Measurements from ENCODE around the gene APLP1.
"Not testable (repeated sequence)": the region's sequence is repeated elsewhere in the genome, so short reads cannot be mapped to it uniquely, and the experiment has no call there.

Gene APLP1

DNA sequence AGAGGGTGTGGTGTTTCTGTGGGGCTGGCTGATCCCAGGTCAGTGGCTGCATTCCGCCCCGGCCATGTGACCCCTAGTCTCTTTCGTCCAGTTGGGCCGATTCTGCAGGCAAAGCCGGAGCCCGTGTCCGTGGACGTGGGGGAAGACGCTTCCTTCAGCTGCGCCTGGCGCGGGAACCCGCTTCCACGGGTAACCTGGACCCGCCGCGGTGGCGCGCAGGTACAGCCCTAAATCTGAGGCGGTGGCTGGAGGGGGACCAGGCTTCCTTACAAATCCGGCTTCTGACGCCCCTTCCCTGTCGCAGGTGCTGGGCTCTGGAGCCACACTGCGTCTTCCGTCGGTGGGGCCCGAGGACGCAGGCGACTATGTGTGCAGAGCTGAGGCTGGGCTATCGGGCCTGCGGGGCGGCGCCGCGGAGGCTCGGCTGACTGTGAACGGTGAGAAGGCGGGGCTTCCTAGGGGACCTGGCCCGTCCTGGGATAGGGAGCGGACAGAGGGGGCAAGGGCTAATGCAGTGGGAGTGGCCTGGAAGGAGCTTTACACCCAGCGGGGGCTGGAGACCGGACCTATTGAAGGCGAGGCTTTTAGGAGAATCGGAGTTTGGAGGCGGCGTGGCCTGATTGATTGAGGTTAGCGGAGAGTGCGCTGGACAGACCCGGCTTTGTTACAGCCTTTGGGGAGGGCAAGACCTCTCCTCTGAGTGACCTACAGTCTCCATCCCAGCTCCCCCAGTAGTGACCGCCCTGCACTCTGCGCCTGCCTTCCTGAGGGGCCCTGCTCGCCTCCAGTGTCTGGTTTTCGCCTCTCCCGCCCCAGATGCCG is 7.3 kb upstream of the APLP1 start:
- DNase-seq (ENCODE audit: low read depth in 2 of 2): no peak
- no peak overlapping the region for H3K4me3 ChIP-seq (replicated peaks in 1 of 2; ENCODE audit: low read depth in 2 of 2, low read length in 2 of 2)
- TF ChIP-seq, protein P1, sequence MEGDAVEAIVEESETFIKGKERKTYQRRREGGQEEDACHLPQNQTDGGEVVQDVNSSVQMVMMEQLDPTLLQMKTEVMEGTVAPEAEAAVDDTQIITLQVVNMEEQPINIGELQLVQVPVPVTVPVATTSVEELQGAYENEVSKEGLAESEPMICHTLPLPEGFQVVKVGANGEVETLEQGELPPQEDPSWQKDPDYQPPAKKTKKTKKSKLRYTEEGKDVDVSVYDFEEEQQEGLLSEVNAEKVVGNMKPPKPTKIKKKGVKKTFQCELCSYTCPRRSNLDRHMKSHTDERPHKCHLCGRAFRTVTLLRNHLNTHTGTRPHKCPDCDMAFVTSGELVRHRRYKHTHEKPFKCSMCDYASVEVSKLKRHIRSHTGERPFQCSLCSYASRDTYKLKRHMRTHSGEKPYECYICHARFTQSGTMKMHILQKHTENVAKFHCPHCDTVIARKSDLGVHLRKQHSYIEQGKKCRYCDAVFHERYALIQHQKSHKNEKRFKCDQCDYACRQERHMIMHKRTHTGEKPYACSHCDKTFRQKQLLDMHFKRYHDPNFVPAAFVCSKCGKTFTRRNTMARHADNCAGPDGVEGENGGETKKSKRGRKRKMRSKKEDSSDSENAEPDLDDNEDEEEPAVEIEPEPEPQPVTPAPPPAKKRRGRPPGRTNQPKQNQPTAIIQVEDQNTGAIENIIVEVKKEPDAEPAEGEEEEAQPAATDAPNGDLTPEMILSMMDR (IDR thresholded peaks at IDR 0.05; ENCODE audit: low read depth, low read length): no peak

DNA sequence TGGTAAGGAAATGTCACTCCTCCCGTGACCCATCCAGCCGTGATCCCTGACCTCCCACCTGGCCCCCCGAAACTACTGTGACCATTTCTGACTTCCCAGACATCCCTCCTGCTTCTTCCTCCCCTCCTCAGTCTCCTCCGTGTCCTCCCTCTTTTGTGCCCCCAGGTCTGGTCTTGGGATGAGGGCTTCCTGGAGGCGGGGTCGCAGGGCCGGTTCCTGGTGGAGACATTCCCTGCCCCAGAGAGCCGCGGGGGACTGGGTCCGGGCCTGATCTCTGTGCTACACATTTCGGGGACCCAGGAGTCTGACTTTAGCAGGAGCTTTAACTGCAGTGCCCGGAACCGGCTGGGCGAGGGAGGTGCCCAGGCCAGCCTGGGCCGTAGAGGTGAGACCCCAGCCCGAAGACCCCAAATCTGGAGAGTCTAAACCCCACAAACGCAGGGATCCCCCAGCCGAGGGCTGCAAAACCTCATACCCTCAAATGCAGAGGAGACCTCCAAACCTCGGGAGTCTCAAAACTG is 6.7 kb upstream of the APLP1 start:
- TF ChIP-seq, protein P1 (IDR thresholded peaks at IDR 0.05; ENCODE audit: low read depth, low read length): no peak
- H3K4me3 ChIP-seq (replicated peaks in 1 of 2; ENCODE audit: low read depth in 2 of 2, low read length in 2 of 2): no peak overlapping the region
- no peak for DNase-seq (ENCODE audit: low read depth in 2 of 2)

DNA sequence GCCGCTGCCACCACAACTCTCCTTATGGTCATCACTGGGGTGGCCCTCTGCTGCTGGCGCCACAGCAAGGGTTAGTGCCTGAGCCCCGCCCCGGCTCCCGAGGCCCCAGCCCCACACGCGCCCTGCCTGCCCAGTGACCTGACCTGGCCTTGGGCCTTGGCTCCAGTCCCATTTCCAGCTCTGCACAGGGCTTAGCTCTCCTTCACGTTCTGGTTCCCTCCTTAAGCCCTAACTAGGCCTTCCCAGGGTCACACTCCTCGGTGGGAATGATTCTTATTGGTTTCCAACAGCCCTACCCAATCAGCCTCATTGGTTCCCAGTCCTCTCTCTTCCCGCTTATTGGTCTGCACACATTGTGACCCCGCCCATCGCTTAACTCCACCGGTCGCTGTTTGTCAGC is 5.8 kb upstream of the APLP1 start:
- no peak overlapping the region for H3K4me3 ChIP-seq (replicated peaks in 1 of 2; ENCODE audit: low read depth in 2 of 2, low read length in 2 of 2)
- no peak for DNase-seq (ENCODE audit: low read depth in 2 of 2)
- TF ChIP-seq, protein P1 (IDR thresholded peaks at IDR 0.05; ENCODE audit: low read depth, low read length): no peak

DNA sequence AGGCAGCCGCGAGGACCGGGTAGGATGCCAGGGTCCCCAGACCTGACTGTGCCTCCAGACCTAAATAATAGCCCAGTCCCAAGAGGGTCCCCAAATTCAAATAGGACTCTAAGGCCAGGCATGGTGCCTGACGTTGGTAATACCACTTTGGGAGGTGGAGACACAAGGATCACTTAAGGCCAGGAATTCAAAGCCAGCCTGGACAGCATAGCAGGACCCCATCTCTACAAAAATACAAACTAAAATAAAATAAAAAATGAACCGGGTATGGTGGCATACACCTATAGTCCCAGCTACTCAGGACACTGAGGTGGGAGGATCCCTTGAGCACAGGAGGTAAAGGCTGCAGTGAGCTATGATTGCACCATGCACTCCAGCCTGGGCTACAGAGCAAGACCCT is 5.4 kb upstream of the APLP1 start:
- TF ChIP-seq, protein P1 (IDR thresholded peaks at IDR 0.05; ENCODE audit: low read depth, low read length): no peak
- DNase-seq (ENCODE audit: low read depth in 2 of 2): no peak

DNA sequence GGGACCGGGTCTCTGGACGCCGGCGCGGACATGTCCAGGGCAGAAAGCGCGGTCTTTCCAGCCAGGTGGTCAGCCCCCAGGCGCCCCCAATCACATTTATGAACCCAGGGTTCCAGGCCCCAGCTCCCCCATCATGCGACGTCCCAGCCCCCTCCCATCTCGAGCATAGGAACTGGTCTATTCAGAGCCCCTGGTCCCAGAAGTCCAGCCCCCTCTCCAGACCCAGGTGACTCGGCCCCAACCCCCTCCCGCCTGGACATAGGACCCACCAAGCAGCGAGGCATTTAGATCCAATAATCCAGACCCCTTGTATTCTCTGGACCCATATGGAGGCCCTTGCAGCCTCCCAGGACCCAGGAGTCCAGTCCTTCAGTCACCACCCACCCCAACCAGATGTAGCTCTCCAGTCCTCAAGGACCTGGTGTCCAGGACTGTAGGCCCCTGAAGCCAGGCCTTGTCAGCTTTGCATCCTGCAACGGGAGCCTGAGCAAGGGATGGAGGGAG is 501 bp downstream of the APLP1 start:
- H3K4me3 ChIP-seq (replicated peaks in 1 of 2; ENCODE audit: low read depth in 2 of 2, low read length in 2 of 2): peak overlapping the region; percentile 15 to 43
- DNase-seq (ENCODE audit: low read depth in 2 of 2): no peak
- TF ChIP-seq, protein P1 (IDR thresholded peaks at IDR 0.05; ENCODE audit: low read depth, low read length): no peak

More for the DNA sequence above, 5.4 kb upstream of the APLP1 start:
- no peak overlapping the region for H3K4me3 ChIP-seq (replicated peaks in 1 of 2; ENCODE audit: low read depth in 2 of 2, low read length in 2 of 2)

DNA sequence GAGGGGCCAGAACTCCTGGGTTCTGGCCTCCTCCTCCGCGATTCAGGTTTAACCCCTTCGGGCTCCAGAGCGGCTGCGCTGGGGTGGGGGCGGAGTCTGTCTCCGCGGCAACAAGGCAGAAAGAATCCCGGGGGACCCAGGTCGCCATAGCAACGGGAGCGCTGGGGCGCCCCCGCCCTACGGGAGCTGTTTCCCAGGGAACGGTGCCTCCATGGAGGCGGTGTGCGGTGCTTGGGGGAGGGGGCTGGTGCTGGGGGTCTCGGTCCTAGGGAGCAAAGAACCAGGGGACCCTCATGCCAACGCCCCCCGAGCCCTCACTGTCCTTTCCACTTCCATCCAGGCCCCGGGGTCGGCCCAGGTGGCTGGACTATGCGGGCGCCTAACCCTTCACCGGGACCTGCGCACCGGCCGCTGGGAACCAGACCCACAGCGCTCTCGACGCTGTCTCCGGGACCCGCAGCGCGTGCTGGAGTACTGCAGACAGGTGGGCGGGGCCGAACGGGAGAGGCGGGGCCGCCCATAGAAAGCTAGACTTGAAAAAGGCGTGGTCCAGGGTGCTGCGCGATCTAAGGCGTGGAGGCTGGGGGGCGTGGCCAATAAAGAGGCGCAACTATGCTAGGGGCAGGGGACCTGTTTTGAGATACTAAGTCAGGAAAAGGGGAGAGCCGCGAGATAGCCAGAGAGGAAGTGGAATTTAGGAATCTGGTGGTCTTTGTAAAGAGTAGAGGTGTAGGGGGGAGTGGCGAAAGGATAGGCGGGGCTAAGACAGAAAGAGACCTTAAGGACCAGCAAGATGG is 1.2 kb downstream of the APLP1 start:
- H3K4me3 ChIP-seq (replicated peaks in 1 of 2; ENCODE audit: low read depth in 2 of 2, low read length in 2 of 2): peak overlapping the region in 1 of 2 donors; percentile 2
- peak; percentile 61 to 69 for DNase-seq (ENCODE audit: low read depth in 2 of 2)
- TF ChIP-seq, protein P1 (IDR thresholded peaks at IDR 0.05; ENCODE audit: low read depth, low read length): no peak

DNA sequence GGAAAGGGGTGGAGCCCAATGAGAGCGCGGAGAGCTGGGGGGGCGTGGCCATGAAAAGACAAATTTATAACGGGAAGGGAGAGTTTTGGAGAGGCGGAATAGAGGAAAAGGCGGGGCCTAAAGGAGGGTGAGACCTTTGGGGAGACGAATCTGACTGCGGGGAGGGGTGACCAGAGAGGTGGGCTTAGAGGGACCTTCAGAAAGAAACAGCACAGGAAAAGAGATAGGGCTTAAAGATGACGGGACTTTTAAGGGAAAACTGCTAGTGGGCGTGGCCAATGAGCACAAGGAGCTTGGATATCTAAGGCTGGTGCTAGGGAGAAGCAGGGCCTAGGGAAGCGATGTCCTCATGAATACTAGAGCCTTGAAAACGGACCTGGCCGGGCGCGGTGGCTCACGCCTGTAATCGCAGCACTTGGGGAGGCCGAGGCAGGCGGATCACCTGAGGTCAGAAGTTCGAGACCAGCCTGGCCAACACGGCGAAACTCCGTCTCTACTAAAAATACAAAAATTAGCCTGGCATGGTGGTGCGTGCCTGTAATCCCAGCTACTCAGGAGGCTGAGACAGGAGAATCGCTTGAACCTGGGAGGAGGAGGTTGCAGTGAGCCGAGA is 1.9 kb downstream of the APLP1 start:
- not testable (repeated sequence) for DNase-seq (ENCODE audit: low read depth in 2 of 2)

More for the DNA sequence above, 1.9 kb downstream of the APLP1 start:
- H3K4me3 ChIP-seq (replicated peaks in 1 of 2; ENCODE audit: low read depth in 2 of 2, low read length in 2 of 2): not testable (repeated sequence)
